Mesenchymal stem cell (in vitro differentiated cells and primary cell): ENCODE results near the gene FOXA2.

Experiments
- DNase-seq: peaks from one replicate; pipeline ENCODE4 v3.0.0-alpha.2; 2013
- H2AFZ ChIP-seq: one replicate; pipeline ENCODE4 v1.6.1; 2013; ENCODE audit warnings: low read depth, mild to moderate bottlenecking, control low read depth, inconsistent platforms, low read length, moderate library complexity
- H2AK5ac ChIP-seq: 2 replicates; pipeline ENCODE4 v1.6.1; 2013; ENCODE audit warnings: low read length, moderate library complexity, mild to moderate bottlenecking, inconsistent platforms; ENCODE audit not compliant: severe bottlenecking
- H2BK120ac ChIP-seq: one replicate; pipeline ENCODE4 v1.6.1; 2013; ENCODE audit warnings: low read depth, mild to moderate bottlenecking, inconsistent platforms, low read length, moderate library complexity
- H2BK12ac ChIP-seq, 2 experiments: one replicate each; pipeline ENCODE4 v1.6.1; 2013; ENCODE audit warnings: inconsistent platforms in 2 of 2, low read length in 2 of 2, mild to moderate bottlenecking in 2 of 2, moderate library complexity in 2 of 2, control low read depth in 1 of 2
- H2BK15ac ChIP-seq: one replicate; pipeline ENCODE4 v1.6.1; 2013; ENCODE audit warnings: mild to moderate bottlenecking, low read depth, inconsistent platforms; ENCODE audit not compliant: poor library complexity, severe bottlenecking
- H2BK5ac ChIP-seq: 2 replicates; pipeline ENCODE4 v1.6.1; 2013; ENCODE audit warnings: low read depth, mild to moderate bottlenecking, low read length, control low read depth, inconsistent platforms; ENCODE audit not compliant: poor library complexity, severe bottlenecking
- H3K14ac ChIP-seq, 2 experiments: one replicate each; pipeline ENCODE4 v1.6.1; 2013; ENCODE audit warnings: inconsistent platforms in 2 of 2, low read length in 2 of 2, control low read depth in 1 of 2, mild to moderate bottlenecking in 1 of 2, moderate library complexity in 1 of 2
- H3K18ac ChIP-seq, 2 experiments: one replicate each; pipeline ENCODE4 v1.6.1; 2013; ENCODE audit warnings: inconsistent platforms in 2 of 2, low read length in 2 of 2, control low read depth in 1 of 2, low read depth in 1 of 2, mild to moderate bottlenecking in 1 of 2
- H3K23ac ChIP-seq, 2 experiments: one replicate each; pipeline ENCODE4 v1.6.1; 2013; ENCODE audit warnings: inconsistent platforms in 2 of 2, low read length in 2 of 2, mild to moderate bottlenecking in 2 of 2, moderate library complexity in 2 of 2, control low read depth in 1 of 2
- H3K27ac ChIP-seq: 2 replicates; pipeline ENCODE4 v1.5.1; 2013; ENCODE audit warnings: mild to moderate bottlenecking, moderate library complexity, low read length, control low read depth, inconsistent platforms; ENCODE audit not compliant: poor library complexity, severe bottlenecking
- H3K27me3 ChIP-seq, 2 experiments: 2 replicates each; pipeline versions ENCODE4 v1.6.1 to v1.7.0; 2013; ENCODE audit warnings: low read length in 2 of 2, mild to moderate bottlenecking in 2 of 2, moderate library complexity in 2 of 2, control low read depth in 1 of 2, inconsistent platforms in 1 of 2; ENCODE audit not compliant: control insufficient read depth in 1 of 2, insufficient read depth in 1 of 2
- H3K36me3 ChIP-seq, 2 experiments: 2 replicates each; pipeline versions ENCODE4 v1.6.1 to v1.7.0; 2013; ENCODE audit warnings: low read length in 2 of 2, control low read depth in 1 of 2, inconsistent platforms in 1 of 2, low read depth in 1 of 2, mild to moderate bottlenecking in 1 of 2; ENCODE audit not compliant: insufficient read depth in 2 of 2, control insufficient read depth in 1 of 2
- H3K4ac ChIP-seq, 2 experiments: one replicate each; pipeline ENCODE4 v1.6.1; 2013; ENCODE audit warnings: inconsistent platforms in 2 of 2, low read length in 2 of 2, mild to moderate bottlenecking in 2 of 2, moderate library complexity in 2 of 2, control low read depth in 1 of 2, low read depth in 1 of 2
- H3K4me1 ChIP-seq: 2 replicates; pipeline ENCODE4 v1.6.1; 2013; ENCODE audit warnings: low read depth, low read length, control low read depth; ENCODE audit not compliant: control insufficient read depth, insufficient read depth
- H3K4me2 ChIP-seq: 2 replicates; pipeline ENCODE4 v1.6.1; 2013; ENCODE audit warnings: low read length, mild to moderate bottlenecking, inconsistent platforms; ENCODE audit not compliant: poor library complexity, severe bottlenecking
- H3K4me3 ChIP-seq, 2 experiments: 2 replicates each; pipeline versions ENCODE4 v1.5.1 to v1.7.0; 2013; ENCODE audit warnings: low read length in 2 of 2, mild to moderate bottlenecking in 2 of 2, control low read depth in 1 of 2, low read depth in 1 of 2; ENCODE audit not compliant: insufficient read depth in 1 of 2
- H3K79me1 ChIP-seq: replicated peaks from 2 replicates; pipeline ENCODE4 v1.6.1; 2013; ENCODE audit warnings: mild to moderate bottlenecking, control low read depth, low read length, inconsistent platforms; ENCODE audit not compliant: poor library complexity, severe bottlenecking
- H3K9ac ChIP-seq: 2 replicates; pipeline ENCODE4 v1.7.0; 2013; ENCODE audit warnings: mild to moderate bottlenecking, low read length, moderate library complexity
- H3K9me3 ChIP-seq: 2 replicates; pipeline ENCODE4 v1.7.0; 2013; ENCODE audit warnings: mild to moderate bottlenecking, low read length; ENCODE audit not compliant: control insufficient read depth
- H4K8ac ChIP-seq: one replicate; pipeline ENCODE4 v1.6.1; 2013; ENCODE audit warnings: inconsistent platforms, mild to moderate bottlenecking, low read length, moderate library complexity
- H4K91ac ChIP-seq: one replicate; pipeline ENCODE4 v1.6.1; 2013; ENCODE audit warnings: mild to moderate bottlenecking, low read length, inconsistent platforms
- WGBS: methylation state at CpG from one replicate; pipeline ENCODE4 v1.1.7; 2013; ENCODE audit warnings: mixed read lengths; 5-methylcytosine and 5-hydroxymethylcytosine counted together

Gene FOXA2

GRCh38 chr20:22536956-22537756 lies 47.2 kb downstream of the FOXA2 start:
- H3K4ac ChIP-seq: no peak overlapping the region
- H3K4me1 ChIP-seq: no peaks in the 10 kb centered on the region
- H3K4me2 ChIP-seq: no peak overlapping the region
- no peak overlapping the region for H4K91ac ChIP-seq
- H3K36me3 ChIP-seq: no peaks in the 10 kb centered on the region
- no peak overlapping the region for H2BK15ac ChIP-seq
- H3K9ac ChIP-seq: no peak overlapping the region
- 53% methylated on average over 3 of the region's 4 CpGs for WGBS
- no peaks in the 10 kb centered on the region for H3K9me3 ChIP-seq
- no peak overlapping the region for H3K4me3 ChIP-seq
- no peak overlapping the region for H3K27ac ChIP-seq
- peaks cover 0 to 11% of the 10 kb centered on the region in 2 experiments for H3K27me3 ChIP-seq
- H2BK5ac ChIP-seq: no peak overlapping the region
- H2BK120ac ChIP-seq: no peak overlapping the region
- no peak overlapping the region for H3K14ac ChIP-seq
- no peak overlapping the region for H2BK12ac ChIP-seq
- H2AK5ac ChIP-seq: no peak overlapping the region
- no peak overlapping the region for H3K23ac ChIP-seq
- no peaks in the 10 kb centered on the region for H3K79me1 ChIP-seq
- no peak overlapping the region for H2AFZ ChIP-seq
- H3K18ac ChIP-seq: no peak overlapping the region
- no peak overlapping the region for H4K8ac ChIP-seq
- no peak for DNase-seq

- Histone ChIP-seq H2BK120ac (no peak overlapping the region), H2BK5ac (no peak overlapping the region), H2AFZ (no peak overlapping the region), H3K27ac (no peak overlapping the region), H3K23ac (no peak overlapping the region), H3K4ac (no peak overlapping the region), H2BK12ac (no peak overlapping the region), H4K91ac (no peak overlapping the region), H3K27me3 (peaks cover 0 to 8% of the 10 kb centered on the region in 2 experiments), H3K14ac (no peak overlapping the region), H3K36me3 (no peaks in the 10 kb centered on the region), H4K8ac (no peak overlapping the region), H3K9me3 (no peaks in the 10 kb centered on the region), H3K79me1 (no peaks in the 10 kb centered on the region), H3K18ac (no peak overlapping the region), H3K4me2 (no peak overlapping the region), H3K4me3 (no peak overlapping the region), H3K4me1 (no peaks in the 10 kb centered on the region), H2BK15ac (no peak overlapping the region), H3K9ac (no peak overlapping the region), H2AK5ac (no peak overlapping the region)
- DNase-seq: no peak
- WGBS: 53% methylated on average over 5 of the region's 5 CpGs
These were observed 48.1 kb downstream of the FOXA2 start for GRCh38 chr20:22536141-22536828.

GRCh38 chr20:22535483-22535882 lies 48.9 kb downstream of the FOXA2 start:
- H3K9ac ChIP-seq: no peak overlapping the region
- no peak overlapping the region for H3K4ac ChIP-seq
- H3K9me3 ChIP-seq: no peaks in the 10 kb centered on the region
- no peak overlapping the region for H3K4me2 ChIP-seq
- no peak for DNase-seq
- H3K79me1 ChIP-seq: no peaks in the 10 kb centered on the region
- no peak overlapping the region for H2BK5ac ChIP-seq
- no peak overlapping the region for H3K18ac ChIP-seq
- peaks cover 0 to 8% of the 10 kb centered on the region in 2 experiments for H3K27me3 ChIP-seq
- no peak overlapping the region for H3K27ac ChIP-seq
- H2AK5ac ChIP-seq: no peak overlapping the region
- H2BK120ac ChIP-seq: no peak overlapping the region
- no peak overlapping the region for H2AFZ ChIP-seq
- H3K23ac ChIP-seq: no peak overlapping the region
- no peak overlapping the region for H4K8ac ChIP-seq
- H3K36me3 ChIP-seq: no peaks in the 10 kb centered on the region
- H2BK12ac ChIP-seq: no peak overlapping the region
- H3K14ac ChIP-seq: no peak overlapping the region
- 75% methylated on average over 4 of the region's 5 CpGs for WGBS
- no peak overlapping the region for H3K4me3 ChIP-seq
- H3K4me1 ChIP-seq: no peaks in the 10 kb centered on the region
- no peak overlapping the region for H4K91ac ChIP-seq
- H2BK15ac ChIP-seq: no peak overlapping the region
